ENCODE results near the gene LYST.
"Not testable (repeated sequence)": the region's sequence is repeated elsewhere in the genome, so short reads cannot be mapped to it uniquely, and the experiment has no call there.

LYST gene

GRCh38 chr1:235763962-235764361 lies 102.7 kb downstream of the LYST start:
- H3K36me3 ChIP-seq (ENCODE audit: control insufficient read depth, insufficient read depth, low read length), result no peaks in the 10 kb centered on the region
- H3K4me1 ChIP-seq (ENCODE audit: control insufficient read depth, insufficient read depth, low read length), result no peaks in the 10 kb centered on the region
- no peaks in the 10 kb centered on the region for H3K9me3 ChIP-seq (ENCODE audit: control insufficient read depth, insufficient read depth, low read length)
- H3K27ac ChIP-seq (ENCODE audit: low read length), result no peak overlapping the region
- no peak for DNase-seq (ENCODE audit: low read depth, low spot score)
- no CpG with 5 or more reads among the region's 3 CpGs for WGBS (ENCODE audit: insufficient coverage, insufficient read length)
- H3K27me3 ChIP-seq (ENCODE audit: control insufficient read depth, insufficient read depth, low read length), result no peaks in the 10 kb centered on the region
- no peak overlapping the region for H3K4me3 ChIP-seq (ENCODE audit: low read length)

GRCh38 chr1:235759336-235759735 lies 107.4 kb downstream of the LYST start:
- no peak for DNase-seq (ENCODE audit: low read depth, low spot score)
- Histone ChIP-seq H3K4me3 (ENCODE audit: low read length) (no peak overlapping the region), H3K36me3 (ENCODE audit: control insufficient read depth, insufficient read depth, low read length) (no peaks in the 10 kb centered on the region), H3K9me3 (ENCODE audit: control insufficient read depth, insufficient read depth, low read length) (no peaks in the 10 kb centered on the region), H3K4me1 (ENCODE audit: control insufficient read depth, insufficient read depth, low read length) (no peaks in the 10 kb centered on the region), H3K27me3 (ENCODE audit: control insufficient read depth, insufficient read depth, low read length) (no peaks in the 10 kb centered on the region), H3K27ac (ENCODE audit: low read length) (no peak overlapping the region)
- no CpG with 5 or more reads among the region's 6 CpGs for whole genome bisulfite sequencing (ENCODE audit: insufficient coverage, insufficient read length)

- no peaks in the 10 kb centered on the region for H3K27me3 ChIP-seq (ENCODE audit: control insufficient read depth, insufficient read depth, low read length)
- DNase-seq (ENCODE audit: low read depth, low spot score), result no peak
- H3K36me3 ChIP-seq (ENCODE audit: control insufficient read depth, insufficient read depth, low read length), result no peaks in the 10 kb centered on the region
- H3K27ac ChIP-seq (ENCODE audit: low read length), result no peak overlapping the region
- no peaks in the 10 kb centered on the region for H3K9me3 ChIP-seq (ENCODE audit: control insufficient read depth, insufficient read depth, low read length)
- H3K4me1 ChIP-seq (ENCODE audit: control insufficient read depth, insufficient read depth, low read length), result no peaks in the 10 kb centered on the region
- no CpG with 5 or more reads among the region's 6 CpGs for WGBS (ENCODE audit: insufficient coverage, insufficient read length)
- no peak overlapping the region for H3K4me3 ChIP-seq (ENCODE audit: low read length)
Measured at GRCh38 chr1:235758931-235759330, 107.8 kb downstream of the LYST start.

GRCh38 chr1:235757587-235758096 lies 109.1 kb downstream of the LYST start:
- no peaks in the 10 kb centered on the region for H3K36me3 ChIP-seq (ENCODE audit: control insufficient read depth, insufficient read depth, low read length)
- DNase-seq (ENCODE audit: low read depth, low spot score), result no peak

GRCh38 chr1:235754186-235754585 lies 112.5 kb downstream of the LYST start:
- not testable (repeated sequence) for H3K27ac ChIP-seq (ENCODE audit: low read length); H3K27me3 ChIP-seq (ENCODE audit: control insufficient read depth, insufficient read depth, low read length); H3K4me1 ChIP-seq (ENCODE audit: control insufficient read depth, insufficient read depth, low read length); H3K36me3 ChIP-seq (ENCODE audit: control insufficient read depth, insufficient read depth, low read length); H3K9me3 ChIP-seq (ENCODE audit: control insufficient read depth, insufficient read depth, low read length); H3K4me3 ChIP-seq (ENCODE audit: low read length); DNase-seq (ENCODE audit: low read depth, low spot score)
- WGBS (ENCODE audit: insufficient coverage, insufficient read length), result no CpG with 5 or more reads among the region's 3 CpGs

More at GRCh38 chr1:235757587-235758096, 109.1 kb downstream of the LYST start:
- Histone ChIP-seq H3K4me3 (ENCODE audit: low read length) (no peak overlapping the region), H3K9me3 (ENCODE audit: control insufficient read depth, insufficient read depth, low read length) (no peaks in the 10 kb centered on the region), H3K27me3 (ENCODE audit: control insufficient read depth, insufficient read depth, low read length) (no peaks in the 10 kb centered on the region), H3K4me1 (ENCODE audit: control insufficient read depth, insufficient read depth, low read length) (no peaks in the 10 kb centered on the region), H3K27ac (ENCODE audit: low read length) (no peak overlapping the region)

GRCh38 chr1:235749755-235750300 lies 116.9 kb downstream of the LYST start:
- Histone ChIP-seq H3K27me3 (ENCODE audit: control insufficient read depth, insufficient read depth, low read length) (no peaks in the 10 kb centered on the region), H3K4me3 (ENCODE audit: low read length) (no peak overlapping the region), H3K4me1 (ENCODE audit: control insufficient read depth, insufficient read depth, low read length) (no peaks in the 10 kb centered on the region), H3K36me3 (ENCODE audit: control insufficient read depth, insufficient read depth, low read length) (no peaks in the 10 kb centered on the region), H3K27ac (ENCODE audit: low read length) (no peak overlapping the region), H3K9me3 (ENCODE audit: control insufficient read depth, insufficient read depth, low read length) (no peaks in the 10 kb centered on the region)
- no peak for DNase-seq (ENCODE audit: low read depth, low spot score)
- no CpG with 5 or more reads among the region's 1 CpG for WGBS (ENCODE audit: insufficient coverage, insufficient read length)

GRCh38 chr1:235748747-235749146 lies 118.0 kb downstream of the LYST start:
- no peaks in the 10 kb centered on the region for H3K36me3 ChIP-seq (ENCODE audit: control insufficient read depth, insufficient read depth, low read length)
- no peak overlapping the region for H3K27ac ChIP-seq (ENCODE audit: low read length)
- no peaks in the 10 kb centered on the region for H3K4me1 ChIP-seq (ENCODE audit: control insufficient read depth, insufficient read depth, low read length)
- H3K27me3 ChIP-seq (ENCODE audit: control insufficient read depth, insufficient read depth, low read length), result no peaks in the 10 kb centered on the region
- DNase-seq (ENCODE audit: low read depth, low spot score), result no peak
- no CpG with 5 or more reads among the region's 2 CpGs for WGBS (ENCODE audit: insufficient coverage, insufficient read length)
- H3K4me3 ChIP-seq (ENCODE audit: low read length), result no peak overlapping the region
- no peaks in the 10 kb centered on the region for H3K9me3 ChIP-seq (ENCODE audit: control insufficient read depth, insufficient read depth, low read length)

GRCh38 chr1:235746245-235746644 lies 120.5 kb downstream of the LYST start:
- no CpG with 5 or more reads among the region's 6 CpGs for WGBS (ENCODE audit: insufficient coverage, insufficient read length)

GRCh38 chr1:235745503-235746136 lies 121.1 kb downstream of the LYST start:
- H3K9me3 ChIP-seq (ENCODE audit: control insufficient read depth, insufficient read depth, low read length), result no peaks in the 10 kb centered on the region
- H3K36me3 ChIP-seq (ENCODE audit: control insufficient read depth, insufficient read depth, low read length), result no peaks in the 10 kb centered on the region
- DNase-seq (ENCODE audit: low read depth, low spot score), result no peak
- H3K27ac ChIP-seq (ENCODE audit: low read length), result no peak overlapping the region
- no CpG with 5 or more reads among the region's 4 CpGs for WGBS (ENCODE audit: insufficient coverage, insufficient read length)
- H3K4me1 ChIP-seq (ENCODE audit: control insufficient read depth, insufficient read depth, low read length), result no peaks in the 10 kb centered on the region
- no peaks in the 10 kb centered on the region for H3K27me3 ChIP-seq (ENCODE audit: control insufficient read depth, insufficient read depth, low read length)
- no peak overlapping the region for H3K4me3 ChIP-seq (ENCODE audit: low read length)

More at GRCh38 chr1:235746245-235746644, 120.5 kb downstream of the LYST start:
- Histone ChIP-seq H3K4me1 (ENCODE audit: control insufficient read depth, insufficient read depth, low read length) (no peaks in the 10 kb centered on the region), H3K27ac (ENCODE audit: low read length) (no peak overlapping the region), H3K4me3 (ENCODE audit: low read length) (no peak overlapping the region), H3K9me3 (ENCODE audit: control insufficient read depth, insufficient read depth, low read length) (no peaks in the 10 kb centered on the region), H3K36me3 (ENCODE audit: control insufficient read depth, insufficient read depth, low read length) (no peaks in the 10 kb centered on the region), H3K27me3 (ENCODE audit: control insufficient read depth, insufficient read depth, low read length) (no peaks in the 10 kb centered on the region)
- no peak for DNase-seq (ENCODE audit: low read depth, low spot score)

GRCh38 chr1:235742914-235743599 lies 123.6 kb downstream of the LYST start:
- WGBS (ENCODE audit: insufficient coverage, insufficient read length), result no CpG with 5 or more reads among the region's 5 CpGs
- H3K9me3 ChIP-seq (ENCODE audit: control insufficient read depth, insufficient read depth, low read length), result no peaks in the 10 kb centered on the region

More at GRCh38 chr1:235742914-235743599, 123.6 kb downstream of the LYST start:
- no peak for DNase-seq (ENCODE audit: low read depth, low spot score)
- Histone ChIP-seq H3K4me1 (ENCODE audit: control insufficient read depth, insufficient read depth, low read length) (no peaks in the 10 kb centered on the region), H3K36me3 (ENCODE audit: control insufficient read depth, insufficient read depth, low read length) (no peaks in the 10 kb centered on the region), H3K27me3 (ENCODE audit: control insufficient read depth, insufficient read depth, low read length) (no peaks in the 10 kb centered on the region), H3K27ac (ENCODE audit: low read length) (no peak overlapping the region), H3K4me3 (ENCODE audit: low read length) (no peak overlapping the region)

Data from iPS DF 6.9 (cell line).